Endothelial cell (in vitro differentiated cells): Measurements from ENCODE around the gene AUTS2. TPM values are rescaled to one million over a fixed set of nuclear protein-coding genes. Genes with fewer than 3 reads are reported as not detected.

Experiments used
- DNase-seq: peaks from one replicate; pipeline ENCODE4 v3.0.0; 2021; ENCODE audit warnings: low spot score
- H3K27ac Mint-ChIP-seq: one replicate; pipeline ENCODE4 v1.8.0; 2021; ENCODE audit warnings: mixed read lengths, inconsistent platforms; ENCODE audit not compliant: unreplicated experiment
- H3K27me3 Mint-ChIP-seq: one replicate; pipeline ENCODE4 v1.8.0; 2021; ENCODE audit warnings: mild to moderate bottlenecking, moderate library complexity, mixed read lengths, inconsistent platforms; ENCODE audit not compliant: unreplicated experiment
- H3K36me3 Mint-ChIP-seq: one replicate; pipeline ENCODE4 v1.8.0; 2021; ENCODE audit warnings: mild to moderate bottlenecking, low read depth, mixed read lengths, inconsistent platforms; ENCODE audit not compliant: unreplicated experiment
- H3K4me1 Mint-ChIP-seq: one replicate; pipeline ENCODE4 v1.8.0; 2021; ENCODE audit warnings: mild to moderate bottlenecking, mixed read lengths, inconsistent platforms; ENCODE audit not compliant: unreplicated experiment
- H3K4me3 Mint-ChIP-seq: one replicate; pipeline ENCODE4 v1.8.0; 2021; ENCODE audit warnings: mild to moderate bottlenecking, mixed read lengths, inconsistent platforms; ENCODE audit not compliant: unreplicated experiment
- H3K9me3 Mint-ChIP-seq: one replicate; pipeline ENCODE4 v1.8.0; 2021; ENCODE audit warnings: mixed read lengths, inconsistent platforms; ENCODE audit not compliant: unreplicated experiment
- CTCF ChIP-seq: fragments of 200-600 bp; sonication (generic); IDR thresholded peaks from one replicate; pipeline ENCODE4 v1.5.0; 2021; ENCODE audit warnings: antibody characterized with exemption; ENCODE audit not compliant: unreplicated experiment
- total RNA-seq: library from RNA; stranded (reverse); fragmentation: NEBNext Ultra II Directional; extraction: Animal tissue kit (Norgen Biotek cat#: 25700); gene quantifications from one replicate; pipeline ENCODE4 v1.2.1, GENCODE V29; 2021; ENCODE audit not compliant: unreplicated experiment

The AUTS2 gene
- total RNA-seq, 1 donor from 2014 or later: 103 TPM

DNA sequence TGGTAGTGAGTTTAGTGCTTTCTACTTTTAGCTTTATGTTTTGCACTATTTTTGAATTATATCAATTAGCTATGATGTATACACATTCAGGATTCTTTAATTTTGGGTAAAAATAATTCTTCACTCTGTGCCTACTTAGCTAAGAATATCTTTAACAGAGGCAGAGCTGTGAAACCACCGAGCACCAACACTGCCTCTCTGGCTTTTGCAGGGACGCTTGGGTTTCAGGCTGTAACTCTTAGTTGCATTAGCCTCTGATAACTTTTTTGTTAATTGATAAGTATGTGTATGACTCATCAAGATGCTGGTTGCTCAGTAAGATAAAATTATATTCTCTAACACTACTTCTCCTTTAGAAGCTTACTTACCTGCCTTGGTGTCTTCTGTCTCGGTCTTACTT lies 738.3 kb downstream of the AUTS2 start:
- Mint-ChIP-seq H3K27me3 (peaks cover 3% of the 10 kb centered on the region), H3K4me1 (peaks cover 4% of the 10 kb centered on the region), H3K27ac (no peak overlapping the region), H3K36me3 (no peaks in the 10 kb centered on the region), H3K4me3 (no peak overlapping the region), H3K9me3 (no peaks in the 10 kb centered on the region)
- TF ChIP-seq CTCF: no peak
- DNase-seq: no peak

- TF ChIP-seq CTCF: no peak
- Mint-ChIP-seq H3K4me1 (peaks cover 4% of the 10 kb centered on the region), H3K36me3 (no peaks in the 10 kb centered on the region), H3K4me3 (no peak overlapping the region), H3K9me3 (no peaks in the 10 kb centered on the region), H3K27me3 (peaks cover 3% of the 10 kb centered on the region), H3K27ac (no peak overlapping the region)
- no peak for DNase-seq
These were observed 739.7 kb downstream of the AUTS2 start for GRCh38 chr7:70338015-70338414.

GRCh38 chr7:70340236-70340635 lies 742.0 kb downstream of the AUTS2 start:
- no peaks in the 10 kb centered on the region for H3K4me1 Mint-ChIP-seq
- no peak overlapping the region for H3K27ac Mint-ChIP-seq
- DNase-seq: no peak
- no peak overlapping the region for H3K4me3 Mint-ChIP-seq
- no peaks in the 10 kb centered on the region for H3K36me3 Mint-ChIP-seq
- no peaks in the 10 kb centered on the region for H3K9me3 Mint-ChIP-seq
- H3K27me3 Mint-ChIP-seq: peaks cover under 1% of the 10 kb centered on the region
- no peak for TF ChIP-seq CTCF

DNA sequence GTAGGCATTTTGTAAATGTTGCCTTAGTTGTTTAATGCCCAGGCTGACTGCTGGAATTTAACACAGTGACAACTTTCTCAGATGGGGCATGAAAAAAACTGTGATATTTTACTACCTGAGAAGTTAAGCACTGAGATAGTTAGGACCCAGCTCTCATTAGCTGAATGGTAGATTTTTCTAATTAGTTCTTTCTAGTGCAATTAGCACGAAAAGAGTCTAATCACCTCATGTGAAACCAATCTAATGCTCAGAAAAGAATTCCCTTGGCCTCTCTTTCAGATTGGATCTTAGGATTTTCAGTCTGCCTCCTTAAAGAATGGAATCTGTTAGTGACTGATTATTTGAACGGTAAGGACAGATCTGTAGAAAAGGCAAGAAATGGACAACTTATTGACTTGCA lies 743.2 kb downstream of the AUTS2 start:
- Mint-ChIP-seq H3K4me1 (peaks cover 4% of the 10 kb centered on the region), H3K36me3 (no peaks in the 10 kb centered on the region), H3K27ac (no peak overlapping the region), H3K4me3 (no peak overlapping the region), H3K9me3 (no peaks in the 10 kb centered on the region), H3K27me3 (peaks cover 2% of the 10 kb centered on the region)
- TF ChIP-seq CTCF: no peak
- no peak for DNase-seq

GRCh38 chr7:70343519-70343918 lies 745.2 kb downstream of the AUTS2 start:
- Mint-ChIP-seq H3K9me3 (no peaks in the 10 kb centered on the region), H3K27me3 (peaks cover 2% of the 10 kb centered on the region), H3K27ac (no peak overlapping the region), H3K4me3 (no peak overlapping the region), H3K4me1 (peaks cover 16% of the 10 kb centered on the region), H3K36me3 (no peaks in the 10 kb centered on the region)
- TF ChIP-seq CTCF: no peak
- no peak for DNase-seq
